NCI-H2196 (cell line): ENCODE measurements around the gene SLC35F1.
"Not testable (repeated sequence)": the region's sequence is repeated elsewhere in the genome, so short reads cannot be mapped to it uniquely, and the experiment has no call there.

ENCODE experiments used
- DNase-seq: peaks from one replicate; lab custom pipeline; 2025; ENCODE audit not compliant: unreplicated experiment; lab: John Stamatoyannopoulos, UW

The SLC35F1 gene

GRCh38 chr6:117906958-117907600 lies at the start of gene SLC35F1:
TSS of gene SLC35F1 (plus strand) at chr6:117907264.
- DNase-seq: peak; percentile 35

GRCh38 chr6:117858601-117859000 lies 48.5 kb upstream of the SLC35F1 start:
- DNase-seq: not testable (repeated sequence)

GRCh38 chr6:117861545-117861944 lies 45.5 kb upstream of the SLC35F1 start:
- DNase-seq: no peak

- DNase-seq: no peak
Observed at GRCh38 chr6:117866561-117866960, 40.5 kb upstream of the SLC35F1 start.

GRCh38 chr6:117870486-117871242 lies 36.4 kb upstream of the SLC35F1 start:
- no peak for DNase-seq

GRCh38 chr6:117880824-117881223 lies 26.2 kb upstream of the SLC35F1 start:
- DNase-seq: no peak

GRCh38 chr6:117890172-117890571 lies 16.9 kb upstream of the SLC35F1 start:
- no peak for DNase-seq

GRCh38 chr6:117906507-117906957 lies 532 bp upstream of the SLC35F1 start:
- DNase-seq: no peak

- no peak for DNase-seq
Observed at GRCh38 chr6:117907601-117908245, 659 bp downstream of the SLC35F1 start.

- DNase-seq: no peak
Observed at GRCh38 chr6:117908246-117909068, 1.4 kb downstream of the SLC35F1 start.

GRCh38 chr6:117909638-117910037 lies 2.6 kb downstream of the SLC35F1 start:
- DNase-seq: no peak

- no peak for DNase-seq
Observed at GRCh38 chr6:117910549-117910948, 3.5 kb downstream of the SLC35F1 start.

GRCh38 chr6:117911150-117911549 lies 4.1 kb downstream of the SLC35F1 start:
- no peak for DNase-seq

- no peak for DNase-seq
Observed at GRCh38 chr6:117911660-117912059, 4.6 kb downstream of the SLC35F1 start.

GRCh38 chr6:117915846-117916245 lies 8.8 kb downstream of the SLC35F1 start:
- DNase-seq: no peak

- DNase-seq: no peak
Observed at GRCh38 chr6:117916483-117916882, 9.4 kb downstream of the SLC35F1 start.

- DNase-seq: no peak
Observed at GRCh38 chr6:117917176-117917575, 10.1 kb downstream of the SLC35F1 start.

- no peak for DNase-seq
Observed at GRCh38 chr6:117918454-117918853, 11.4 kb downstream of the SLC35F1 start.

GRCh38 chr6:117919275-117919674 lies 12.2 kb downstream of the SLC35F1 start:
- no peak for DNase-seq

- no peak for DNase-seq
Observed at GRCh38 chr6:117919775-117920729, 13.0 kb downstream of the SLC35F1 start.
